ENCODE results near the gene TMEM44.
"Not testable (repeated sequence)": the region's sequence is repeated elsewhere in the genome, so short reads cannot be mapped to it uniquely, and the experiment has no call there.

The TMEM44 gene

GRCh38 chr3:194617827-194618226 is 15.4 kb downstream of the TMEM44 start:
- Mint-ChIP-seq H3K4me3 (no peak overlapping the region), H3K27ac (ENCODE audit: low read depth) (no peak overlapping the region), H3K36me3 (ENCODE audit: insufficient read depth) (no peaks in the 10 kb centered on the region), H3K27me3 (no peaks in the 10 kb centered on the region), H3K9me3 (no peaks in the 10 kb centered on the region), H3K4me1 (no peaks in the 10 kb centered on the region)
- DNase-seq (ENCODE audit: low spot score in 2 of 2) (no peak), ATAC-seq (replicated peaks; ENCODE audit: extremely low read depth, poor library complexity, severe bottlenecking) (no peak)

DNA sequence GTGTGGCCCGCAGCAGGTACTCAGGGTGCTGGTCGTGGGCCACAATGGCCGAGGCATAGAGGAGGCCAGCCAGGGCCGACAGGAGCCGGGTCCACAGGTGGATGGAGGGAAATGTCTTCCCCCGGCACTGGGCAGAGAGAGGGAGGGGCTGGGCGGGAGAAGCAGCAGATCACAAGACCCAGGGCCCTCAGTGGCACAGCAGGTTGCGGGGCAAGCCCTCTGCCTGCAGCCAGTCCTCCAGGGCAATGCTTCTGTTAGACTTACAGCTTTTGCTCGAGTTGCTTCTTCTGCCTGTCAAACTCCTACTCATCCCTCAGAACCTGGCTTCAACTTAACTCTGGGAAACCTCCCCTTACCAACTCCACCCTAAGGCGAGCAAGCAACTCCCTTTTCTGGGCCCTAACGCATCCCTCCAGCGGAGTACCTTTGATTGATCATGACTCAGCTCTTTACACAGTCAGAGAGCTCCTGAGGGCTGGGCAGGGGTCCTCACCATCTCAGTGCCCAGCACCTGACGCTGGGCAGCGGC is 16.0 kb downstream of the TMEM44 start:
- H3K4me3 Mint-ChIP-seq = no peak overlapping the region
- H3K27me3 Mint-ChIP-seq = no peaks in the 10 kb centered on the region
- ATAC-seq (replicated peaks; ENCODE audit: extremely low read depth, poor library complexity, severe bottlenecking) = no peak
- H3K4me1 Mint-ChIP-seq = no peaks in the 10 kb centered on the region
- H3K36me3 Mint-ChIP-seq (ENCODE audit: insufficient read depth) = no peaks in the 10 kb centered on the region
- no peaks in the 10 kb centered on the region for H3K9me3 Mint-ChIP-seq
- H3K27ac Mint-ChIP-seq (ENCODE audit: low read depth) = no peak overlapping the region
- no peak for DNase-seq (ENCODE audit: low spot score in 2 of 2)

DNA sequence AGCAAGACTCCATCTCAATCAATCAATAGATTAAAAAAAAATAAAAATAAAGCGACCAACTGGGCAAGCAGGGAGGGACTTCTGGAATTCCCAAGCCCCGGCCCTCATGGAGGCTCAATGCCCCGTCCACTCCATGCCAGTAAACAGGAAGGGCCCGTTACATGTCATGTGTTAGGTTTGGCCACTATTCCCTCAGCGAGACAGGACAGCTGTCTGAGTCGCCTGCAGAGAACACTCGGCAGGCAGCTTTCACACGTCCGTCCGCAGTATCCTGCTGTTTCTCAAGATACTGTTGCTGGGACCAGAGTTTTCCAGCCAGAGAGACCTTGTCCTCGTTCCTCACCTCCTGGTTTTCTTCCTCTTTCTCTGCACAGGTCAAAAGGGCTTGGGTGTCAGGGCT is 18.0 kb downstream of the TMEM44 start:
- ATAC-seq (replicated peaks; ENCODE audit: extremely low read depth, poor library complexity, severe bottlenecking) = no peak
- Mint-ChIP-seq H3K4me3 (no peak overlapping the region), H3K36me3 (ENCODE audit: insufficient read depth) (no peaks in the 10 kb centered on the region), H3K27me3 (no peaks in the 10 kb centered on the region), H3K9me3 (no peaks in the 10 kb centered on the region), H3K4me1 (no peaks in the 10 kb centered on the region), H3K27ac (ENCODE audit: low read depth) (no peak overlapping the region)
- no peak for DNase-seq (ENCODE audit: low spot score in 2 of 2)

- ATAC-seq (replicated peaks; ENCODE audit: extremely low read depth, poor library complexity, severe bottlenecking) = no peak
- DNase-seq (ENCODE audit: low spot score in 2 of 2) = no peak
- Mint-ChIP-seq H3K27me3 (no peaks in the 10 kb centered on the region), H3K27ac (ENCODE audit: low read depth) (no peak overlapping the region), H3K36me3 (ENCODE audit: insufficient read depth) (peaks cover 4% of the 10 kb centered on the region), H3K4me3 (no peak overlapping the region), H3K4me1 (no peaks in the 10 kb centered on the region), H3K9me3 (no peaks in the 10 kb centered on the region)
Measured at GRCh38 chr3:194612221-194612620, 21.0 kb downstream of the TMEM44 start.

GRCh38 chr3:194610689-194611088 is 22.5 kb downstream of the TMEM44 start:
- H3K4me1 Mint-ChIP-seq = no peaks in the 10 kb centered on the region
- no peaks in the 10 kb centered on the region for H3K9me3 Mint-ChIP-seq
- H3K27me3 Mint-ChIP-seq = no peaks in the 10 kb centered on the region
- DNase-seq (ENCODE audit: low spot score in 2 of 2) = no peak
- no peak overlapping the region for H3K4me3 Mint-ChIP-seq
- no peak overlapping the region for H3K27ac Mint-ChIP-seq (ENCODE audit: low read depth)
- peaks cover 4% of the 10 kb centered on the region for H3K36me3 Mint-ChIP-seq (ENCODE audit: insufficient read depth)
- no peak for ATAC-seq (replicated peaks; ENCODE audit: extremely low read depth, poor library complexity, severe bottlenecking)

DNA sequence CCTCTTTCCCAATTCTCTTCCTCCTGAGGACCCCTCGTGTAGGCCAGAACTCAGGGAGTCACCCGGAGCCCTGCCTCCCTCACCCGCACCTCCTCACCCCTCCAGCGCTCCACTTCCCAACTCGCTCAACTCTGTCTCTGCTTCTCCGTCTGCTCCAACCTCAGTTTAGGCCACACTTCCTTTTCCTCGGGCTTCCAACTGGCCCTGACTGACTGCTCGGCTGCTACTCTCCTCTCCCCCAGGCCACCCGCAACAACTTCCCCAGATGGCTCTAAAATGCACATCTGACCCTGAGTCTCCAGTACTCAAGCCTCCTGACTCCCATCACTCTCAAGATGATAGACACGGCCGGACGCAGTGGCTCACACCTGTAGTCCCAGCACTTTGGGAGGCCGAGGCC is 23.6 kb downstream of the TMEM44 start:
- no peak overlapping the region for H3K27ac Mint-ChIP-seq (ENCODE audit: low read depth)
- H3K36me3 Mint-ChIP-seq (ENCODE audit: insufficient read depth) = peaks cover 4% of the 10 kb centered on the region
- no peak for ATAC-seq (replicated peaks; ENCODE audit: extremely low read depth, poor library complexity, severe bottlenecking)
- H3K9me3 Mint-ChIP-seq = no peaks in the 10 kb centered on the region
- H3K27me3 Mint-ChIP-seq = no peaks in the 10 kb centered on the region
- H3K4me3 Mint-ChIP-seq = no peak overlapping the region
- no peaks in the 10 kb centered on the region for H3K4me1 Mint-ChIP-seq
- no peak for DNase-seq (ENCODE audit: low spot score in 2 of 2)

DNA sequence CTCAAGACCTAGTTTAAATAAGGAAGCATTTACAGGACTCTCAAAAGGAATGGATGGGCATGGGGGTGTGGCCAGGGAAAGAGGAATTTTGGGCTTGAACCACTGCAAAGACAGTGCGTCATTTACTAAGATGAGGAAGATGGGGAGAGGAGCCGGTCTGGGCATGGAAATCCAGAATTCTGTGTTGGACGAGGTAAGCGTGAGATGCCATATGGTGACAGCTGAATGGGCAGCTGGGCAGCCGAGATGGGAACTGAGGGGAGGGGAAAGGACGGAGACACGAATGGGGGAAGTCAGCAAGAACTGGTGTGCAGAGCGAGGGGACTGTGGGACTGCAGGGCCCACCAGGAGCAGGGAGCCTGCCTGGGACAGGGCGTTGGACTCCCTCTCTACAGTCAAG is 24.2 kb downstream of the TMEM44 start:
- Mint-ChIP-seq H3K36me3 (ENCODE audit: insufficient read depth) (peaks cover 4% of the 10 kb centered on the region), H3K4me1 (no peaks in the 10 kb centered on the region), H3K4me3 (no peak overlapping the region), H3K9me3 (no peaks in the 10 kb centered on the region), H3K27ac (ENCODE audit: low read depth) (no peak overlapping the region), H3K27me3 (no peaks in the 10 kb centered on the region)
- ATAC-seq (replicated peaks; ENCODE audit: extremely low read depth, poor library complexity, severe bottlenecking) (no peak), DNase-seq (ENCODE audit: low spot score in 2 of 2) (no peak)

- Mint-ChIP-seq H3K27ac (ENCODE audit: low read depth) (no peak overlapping the region), H3K27me3 (no peaks in the 10 kb centered on the region), H3K9me3 (no peaks in the 10 kb centered on the region), H3K4me1 (no peaks in the 10 kb centered on the region), H3K36me3 (ENCODE audit: insufficient read depth) (peaks cover 6% of the 10 kb centered on the region), H3K4me3 (no peak overlapping the region)
- ATAC-seq (replicated peaks; ENCODE audit: extremely low read depth, poor library complexity, severe bottlenecking) (no peak), DNase-seq (ENCODE audit: low spot score in 2 of 2) (no peak)
Measured at GRCh38 chr3:194607592-194608389, 25.4 kb downstream of the TMEM44 start.

DNA sequence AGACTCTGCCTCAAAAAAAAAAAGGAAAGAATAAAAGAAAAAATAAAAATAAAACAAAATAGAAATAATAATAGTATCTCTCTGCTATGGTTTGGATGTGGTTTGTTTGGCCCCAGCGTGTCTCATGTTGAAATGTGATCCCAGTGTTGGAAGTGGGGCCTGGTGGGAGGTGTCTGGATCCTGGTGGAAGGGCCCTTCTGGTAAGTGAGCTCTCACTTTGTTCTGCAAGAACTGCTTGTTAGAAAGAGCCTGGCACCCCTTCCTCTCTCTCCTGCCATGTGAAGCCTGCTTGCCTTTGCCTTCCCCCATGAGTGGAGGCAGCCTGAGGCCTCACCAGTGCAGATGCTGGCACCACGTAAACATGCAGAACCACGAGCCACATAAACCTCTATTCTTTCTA is 26.3 kb downstream of the TMEM44 start:
- no peaks in the 10 kb centered on the region for H3K27me3 Mint-ChIP-seq
- DNase-seq (ENCODE audit: low spot score in 2 of 2) (no peak), ATAC-seq (replicated peaks; ENCODE audit: extremely low read depth, poor library complexity, severe bottlenecking) (no peak)
- peaks cover 8% of the 10 kb centered on the region for H3K36me3 Mint-ChIP-seq (ENCODE audit: insufficient read depth)
- H3K9me3 Mint-ChIP-seq = no peaks in the 10 kb centered on the region
- H3K4me3 Mint-ChIP-seq = no peak overlapping the region
- no peaks in the 10 kb centered on the region for H3K4me1 Mint-ChIP-seq
- no peak overlapping the region for H3K27ac Mint-ChIP-seq (ENCODE audit: low read depth)

DNA sequence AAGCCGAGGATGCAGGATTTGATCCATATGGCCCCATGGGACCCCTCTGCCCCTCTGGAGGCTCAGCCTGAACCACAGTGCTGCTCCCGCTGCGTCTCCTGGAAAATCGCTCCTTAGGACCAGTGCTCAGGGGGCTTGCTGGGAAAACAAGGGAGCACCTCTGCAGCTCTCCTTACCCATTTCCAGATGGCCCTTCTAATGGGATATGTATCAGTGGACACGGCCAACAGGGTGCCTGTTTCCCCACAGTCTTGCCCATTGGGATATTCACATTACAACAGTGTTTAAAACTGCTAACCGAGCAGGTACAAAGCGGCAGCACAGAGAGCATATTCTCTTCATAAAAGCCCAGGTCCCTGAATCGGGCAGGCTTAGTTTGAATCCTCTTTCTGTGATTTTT is 27.1 kb downstream of the TMEM44 start:
- Mint-ChIP-seq H3K27ac (ENCODE audit: low read depth) (no peak overlapping the region), H3K9me3 (no peaks in the 10 kb centered on the region), H3K27me3 (no peaks in the 10 kb centered on the region), H3K36me3 (ENCODE audit: insufficient read depth) (peaks cover 8% of the 10 kb centered on the region), H3K4me3 (no peak overlapping the region), H3K4me1 (no peaks in the 10 kb centered on the region)
- DNase-seq (ENCODE audit: low spot score in 2 of 2) = no peak
- ATAC-seq (replicated peaks; ENCODE audit: extremely low read depth, poor library complexity, severe bottlenecking) = no peak

GRCh38 chr3:194605314-194605713 is 27.9 kb downstream of the TMEM44 start:
- H3K27ac Mint-ChIP-seq (ENCODE audit: low read depth); H3K27me3 Mint-ChIP-seq; H3K36me3 Mint-ChIP-seq (ENCODE audit: insufficient read depth); DNase-seq (ENCODE audit: low spot score in 2 of 2); H3K4me3 Mint-ChIP-seq; H3K4me1 Mint-ChIP-seq; ATAC-seq (replicated peaks; ENCODE audit: extremely low read depth, poor library complexity, severe bottlenecking); H3K9me3 Mint-ChIP-seq: not testable (repeated sequence)

DNA sequence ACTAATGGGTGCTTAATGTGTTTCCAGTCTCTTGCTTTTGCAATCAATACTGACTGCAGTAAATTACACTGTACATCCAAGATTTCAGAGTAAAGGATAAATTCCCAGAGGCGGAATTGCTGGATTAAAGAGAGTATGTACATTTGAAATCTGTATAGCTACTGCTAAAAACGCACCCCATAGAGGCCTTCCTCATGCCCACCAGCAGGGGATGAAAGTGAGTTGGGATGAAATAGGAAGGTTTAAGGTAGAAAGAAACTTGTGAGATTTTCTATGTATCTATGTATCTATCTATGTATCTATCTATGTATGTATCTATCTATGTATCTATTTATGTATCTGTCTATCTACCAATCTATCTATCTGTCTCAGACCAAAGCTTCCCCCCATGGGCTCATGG is 28.4 kb downstream of the TMEM44 start:
- no peaks in the 10 kb centered on the region for H3K9me3 Mint-ChIP-seq
- no peaks in the 10 kb centered on the region for H3K27me3 Mint-ChIP-seq
- no peaks in the 10 kb centered on the region for H3K4me1 Mint-ChIP-seq
- DNase-seq (ENCODE audit: low spot score in 2 of 2) (no peak), ATAC-seq (replicated peaks; ENCODE audit: extremely low read depth, poor library complexity, severe bottlenecking) (no peak)
- peaks cover 7% of the 10 kb centered on the region for H3K36me3 Mint-ChIP-seq (ENCODE audit: insufficient read depth)
- H3K4me3 Mint-ChIP-seq = no peak overlapping the region
- no peak overlapping the region for H3K27ac Mint-ChIP-seq (ENCODE audit: low read depth)

DNA sequence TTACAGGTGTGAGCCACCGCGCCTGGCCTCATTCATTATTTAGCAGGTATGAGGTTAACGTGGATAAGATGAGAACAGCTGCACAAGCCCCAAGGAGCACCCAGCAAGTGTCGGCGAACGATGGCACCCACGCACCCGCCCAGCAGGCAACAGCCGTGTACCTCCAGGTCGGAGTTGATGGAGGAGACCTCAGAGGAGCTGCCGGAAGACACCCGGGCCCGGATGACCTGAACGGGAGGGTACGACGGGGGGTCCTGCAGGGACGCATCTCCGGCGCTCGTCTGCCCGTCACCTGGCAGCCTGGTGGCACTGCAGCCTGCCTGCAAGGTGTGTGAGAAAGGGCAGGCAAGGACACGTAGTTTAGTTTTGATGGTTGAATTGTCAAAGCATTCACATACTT is 29.1 kb downstream of the TMEM44 start:
- no peaks in the 10 kb centered on the region for H3K9me3 Mint-ChIP-seq
- H3K27ac Mint-ChIP-seq (ENCODE audit: low read depth) = no peak overlapping the region
- no peaks in the 10 kb centered on the region for H3K27me3 Mint-ChIP-seq
- no peaks in the 10 kb centered on the region for H3K4me1 Mint-ChIP-seq
- peaks cover 5% of the 10 kb centered on the region for H3K36me3 Mint-ChIP-seq (ENCODE audit: insufficient read depth)
- ATAC-seq (replicated peaks; ENCODE audit: extremely low read depth, poor library complexity, severe bottlenecking) (no peak), DNase-seq (ENCODE audit: low spot score in 2 of 2) (no peak)
- H3K4me3 Mint-ChIP-seq = no peak overlapping the region

All from central memory CD8-positive, alpha-beta T cell (primary cell).